Adipose tissue (tissue), 3 donors: ENCODE results near the gene OR2A25. TPM values are rescaled to one million over a fixed set of nuclear protein-coding genes. Genes with fewer than 3 reads are reported as not detected.
"Not testable (repeated sequence)": the region's sequence is repeated elsewhere in the genome, so short reads cannot be mapped to it uniquely, and the experiment has no call there.

Experiments
- H3K27ac ChIP-seq: one replicate; pipeline ENCODE4 v1.5.1; 2013; ENCODE audit warnings: low read depth, low read length
- WGBS, 3 donors: extraction: QIAGEN DNeasy Blood & Tissue Kit; methylation state at CpG; one replicate each; pipeline ENCODE4 v1.1.7; 2013; 5-methylcytosine and 5-hydroxymethylcytosine counted together
- polyA plus RNA-seq, 3 donors: library from polyadenylated mRNA; stranded (reverse); fragments of 200-250 nt; gene quantifications; one replicate each; pipeline ENCODE4 v1.2.3, GENCODE V29; 2013
- donor health status: healthy with polysubstance abuse.
- donor health status: Bipolar disorder and iron deficiency.
- donor health status: healthy.

The OR2A25 gene
- polyA plus RNA-seq: not detected

- 53 to 86% (median 77%) methylated on average over 1 of the region's 1 CpG for WGBS, 3 donors
- no peak within 1 kb of the TSS for H3K27ac ChIP-seq
These were observed at the start of gene OR2A25 for GRCh38 chr7:144069511-144069910. TSS of gene OR2A25 (plus strand) at chr7:144069811. CDS start at chr7:144074220, 4,409 bp downstream.

- 23 to 63% (median 42%) methylated on average over 3 of the region's 3 CpGs for WGBS, 3 donors
These were observed 49.3 kb upstream of the OR2A25 start for GRCh38 chr7:144020340-144020739.

GRCh38 chr7:144022169-144022568, 47.4 kb upstream of the OR2A25 start:
- H3K27ac ChIP-seq: no peak overlapping the region

More at GRCh38 chr7:144020340-144020739, 49.3 kb upstream of the OR2A25 start:
- H3K27ac ChIP-seq: no peak overlapping the region

GRCh38 chr7:144023171-144023827, 46.3 kb upstream of the OR2A25 start:
- H3K27ac ChIP-seq: no peak overlapping the region
- 84 to 86% (median 86%) methylated on average over 4 of the region's 4 CpGs for WGBS, 3 donors

GRCh38 chr7:144024213-144024612, 45.4 kb upstream of the OR2A25 start:
- no peak overlapping the region for H3K27ac ChIP-seq
- 80 to 83% (median 82%) methylated on average over 3 of the region's 3 CpGs for WGBS, 3 donors

DNA sequence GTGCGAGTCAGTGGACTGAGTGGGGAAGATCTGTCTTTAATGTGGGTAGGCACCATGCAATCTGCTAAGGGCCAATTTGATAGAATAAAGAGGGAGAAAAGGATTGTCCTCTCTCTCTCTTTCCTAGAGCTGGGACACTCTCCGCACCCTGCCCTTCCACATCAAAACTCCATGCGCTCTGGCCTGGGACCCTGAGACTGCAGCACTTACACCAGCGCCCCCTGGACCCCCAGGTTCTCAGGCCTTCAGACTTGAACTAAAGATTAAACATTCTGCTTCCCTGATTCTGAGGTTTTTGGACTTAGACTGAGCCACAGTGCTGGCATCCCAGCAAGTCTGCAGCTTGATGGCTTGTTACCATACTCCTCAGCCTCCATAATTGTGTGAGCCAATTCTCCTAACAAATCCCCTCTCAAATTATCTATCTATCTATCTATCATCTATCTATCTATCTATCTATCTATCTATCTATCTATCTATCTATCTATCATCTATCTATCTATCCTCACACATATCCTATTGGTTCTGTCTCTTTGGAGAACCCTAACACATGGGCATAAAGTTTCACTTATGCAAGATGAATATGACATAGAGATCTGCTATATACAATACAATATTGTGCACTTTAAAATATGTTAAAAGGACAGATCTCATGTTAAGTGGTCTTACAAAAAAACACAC, 43.3 kb upstream of the OR2A25 start:
- WGBS, 3 donors: 57 to 65% (median 64%) methylated on average over 4 of the region's 4 CpGs
- H3K27ac ChIP-seq: no peak overlapping the region

DNA sequence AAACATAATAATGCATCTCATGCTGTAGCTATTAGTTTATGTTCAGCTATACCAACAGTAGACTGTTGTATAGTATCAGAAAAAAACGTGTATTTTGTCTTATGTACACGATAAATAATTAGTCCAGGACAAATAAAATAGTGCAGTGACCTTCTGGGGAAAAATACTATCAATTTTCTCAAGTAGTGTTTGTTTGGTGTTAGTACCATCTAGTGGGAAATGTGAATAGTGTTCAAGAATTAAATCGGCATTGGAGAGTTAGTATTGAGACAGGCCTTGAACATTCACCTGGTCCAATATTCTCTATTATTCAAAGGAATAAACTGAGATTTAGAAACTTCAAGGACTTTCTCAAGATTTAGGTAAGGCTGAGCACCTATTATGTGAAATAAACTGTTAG, 42.5 kb upstream of the OR2A25 start:
- 4 to 23% (median 17%) methylated on average over 3 of the region's 3 CpGs for WGBS, 3 donors
- no peak overlapping the region for H3K27ac ChIP-seq

DNA sequence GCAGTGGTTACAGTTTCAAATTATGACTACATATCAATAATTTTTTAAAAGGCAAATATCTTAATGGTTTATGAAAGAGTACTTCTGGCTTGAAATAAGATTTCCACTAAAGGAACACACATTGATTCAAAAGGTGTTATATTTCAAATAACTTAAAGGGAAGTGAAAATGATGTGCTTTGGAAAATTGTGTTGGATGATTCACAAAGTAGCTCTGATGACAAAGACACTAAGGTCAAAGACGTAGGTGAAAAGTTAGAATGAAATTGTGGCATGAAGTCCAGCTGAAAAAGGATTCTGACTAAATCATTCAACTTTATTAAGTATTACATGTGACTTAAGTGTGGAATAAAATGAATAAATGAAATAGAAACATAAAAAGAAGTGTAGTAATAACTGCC, 41.6 kb upstream of the OR2A25 start:
- WGBS, 3 donors: 62 to 85% (median 73%) methylated on average over 1 of the region's 1 CpG
- no peak overlapping the region for H3K27ac ChIP-seq

DNA sequence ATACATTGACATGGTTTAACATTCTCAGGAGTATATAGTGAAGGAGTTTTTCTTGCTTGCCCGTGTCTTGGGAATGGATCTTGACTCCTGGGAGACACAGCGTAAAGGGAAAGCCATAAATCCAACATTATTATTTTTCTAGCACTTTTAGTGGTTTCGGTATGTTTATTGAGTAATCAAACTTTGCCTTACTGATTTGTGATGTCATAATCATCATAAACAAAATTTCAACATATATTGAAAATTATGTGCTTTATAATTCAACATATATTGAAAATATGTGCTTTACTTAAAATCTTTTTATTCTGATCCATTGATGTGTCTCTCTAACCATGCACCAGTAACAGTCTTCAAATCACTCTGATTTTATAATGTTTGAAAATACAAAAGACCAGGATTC, 41.1 kb upstream of the OR2A25 start:
- 89 to 94% (median 89%) methylated on average over 3 of the region's 3 CpGs for WGBS, 3 donors
- no peak overlapping the region for H3K27ac ChIP-seq

DNA sequence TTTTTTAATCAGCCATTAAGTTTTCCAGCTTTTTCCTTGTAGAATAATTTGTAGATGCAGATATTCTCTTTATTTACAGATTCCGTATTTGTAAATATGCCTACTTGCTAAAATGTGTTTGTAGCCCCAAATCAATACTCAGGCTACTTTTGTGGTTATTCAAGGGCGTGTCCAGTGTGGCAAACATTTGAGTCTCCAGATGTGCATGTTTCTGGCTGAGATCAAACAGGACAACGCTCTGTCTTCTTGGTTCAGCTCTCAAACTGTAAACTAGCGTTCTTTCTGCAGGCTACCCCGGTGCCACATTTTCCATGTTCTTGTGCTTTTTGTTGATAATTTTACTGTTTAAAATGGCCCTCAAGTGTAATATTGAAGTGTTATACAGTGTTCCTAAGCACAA, 37.1 kb upstream of the OR2A25 start:
- 55 to 93% (median 82%) methylated on average over 5 of the region's 5 CpGs for WGBS, 3 donors
- H3K27ac ChIP-seq: no peak overlapping the region

GRCh38 chr7:144032985-144033709, 36.5 kb upstream of the OR2A25 start:
- H3K27ac ChIP-seq: no peak overlapping the region
- 55 to 78% (median 66%) methylated on average over 1 of the region's 1 CpG for WGBS, 3 donors

DNA sequence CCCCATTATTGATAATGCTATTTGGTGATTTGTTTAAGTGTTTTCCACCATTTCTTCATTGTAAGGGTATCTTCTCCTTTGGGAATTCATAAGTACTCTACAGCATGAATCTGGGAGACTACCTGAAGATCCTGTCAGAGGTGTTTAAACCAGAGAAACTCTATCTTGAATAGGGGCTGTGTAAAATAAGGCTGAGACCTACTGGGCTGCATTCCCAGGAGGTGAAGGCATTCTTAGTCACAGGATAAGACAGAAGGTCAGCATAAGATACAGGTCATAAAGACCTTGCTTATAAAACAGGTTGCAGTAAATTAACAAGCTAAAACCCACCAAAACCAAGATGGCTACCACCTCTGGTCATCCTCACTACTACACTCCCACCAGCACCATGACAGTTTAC, 34.2 kb upstream of the OR2A25 start:
- H3K27ac ChIP-seq: no peak overlapping the region

- no peak overlapping the region for H3K27ac ChIP-seq
- 0 to 92% (median 54%) methylated on average over 1 of the region's 1 CpG for WGBS, 3 donors
These were observed 33.2 kb upstream of the OR2A25 start for GRCh38 chr7:144036302-144036885.

GRCh38 chr7:144037414-144038035, 32.1 kb upstream of the OR2A25 start:
- WGBS, 3 donors: 53 to 75% (median 54%) methylated on average over 1 of the region's 1 CpG
- H3K27ac ChIP-seq: no peak overlapping the region

- WGBS, 3 donors: 51 to 76% (median 74%) methylated on average over 4 of the region's 4 CpGs
- H3K27ac ChIP-seq: no peak overlapping the region
These were observed 30.7 kb upstream of the OR2A25 start for GRCh38 chr7:144038887-144039286.

DNA sequence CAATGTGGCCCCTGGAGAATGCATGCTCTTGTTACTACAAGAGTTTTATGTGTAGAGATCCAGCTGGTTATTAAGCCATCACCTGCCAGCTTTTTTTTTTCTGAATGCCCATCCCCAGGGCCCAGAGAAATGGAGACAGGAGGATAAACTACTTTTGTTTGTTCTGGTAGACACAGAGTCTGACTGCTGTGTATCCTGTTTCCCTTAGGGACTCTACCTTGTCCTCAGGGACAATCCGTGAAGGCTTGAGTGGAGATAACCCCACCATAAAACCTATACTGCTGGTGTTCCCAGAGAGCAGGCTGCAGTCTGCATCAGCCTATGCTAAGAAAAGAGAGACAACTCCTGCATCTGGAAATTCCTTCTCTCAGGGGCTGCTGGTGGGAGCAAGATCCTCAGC, 21.0 kb upstream of the OR2A25 start, which contains the start of gene OR2A5:
Gene OR2A5, plus strand, starts transcription at position 301 of the 400 bp plus-strand sequence. CDS start 1,454 bp downstream, outside the sequence.
- 52 to 59% (median 56%) methylated on average over 1 of the region's 1 CpG for WGBS, 3 donors
- H3K27ac ChIP-seq: no peak within 1 kb of the TSS

DNA sequence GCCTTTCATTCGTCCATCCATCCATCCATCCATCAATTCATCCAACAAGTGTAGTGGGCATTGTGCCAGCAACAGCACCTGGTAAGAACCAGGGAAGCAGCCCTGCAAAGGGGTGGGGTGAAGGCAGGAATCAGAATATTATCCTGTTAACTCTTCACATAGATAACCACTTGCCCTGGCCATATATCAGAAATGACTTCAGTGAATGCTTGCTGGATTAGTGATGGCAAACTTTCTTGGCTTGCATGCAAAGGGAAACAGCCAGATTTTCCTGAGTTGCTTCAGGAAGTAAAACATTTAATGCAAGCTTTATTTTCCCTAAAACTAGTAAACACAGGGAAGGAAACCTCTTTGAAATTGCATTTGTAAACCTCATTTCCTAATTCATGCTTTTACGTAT, 20.1 kb upstream of the OR2A25 start:
- no peak overlapping the region for H3K27ac ChIP-seq
- 49 to 70% (median 61%) methylated on average over 2 of the region's 2 CpGs for WGBS, 3 donors

DNA sequence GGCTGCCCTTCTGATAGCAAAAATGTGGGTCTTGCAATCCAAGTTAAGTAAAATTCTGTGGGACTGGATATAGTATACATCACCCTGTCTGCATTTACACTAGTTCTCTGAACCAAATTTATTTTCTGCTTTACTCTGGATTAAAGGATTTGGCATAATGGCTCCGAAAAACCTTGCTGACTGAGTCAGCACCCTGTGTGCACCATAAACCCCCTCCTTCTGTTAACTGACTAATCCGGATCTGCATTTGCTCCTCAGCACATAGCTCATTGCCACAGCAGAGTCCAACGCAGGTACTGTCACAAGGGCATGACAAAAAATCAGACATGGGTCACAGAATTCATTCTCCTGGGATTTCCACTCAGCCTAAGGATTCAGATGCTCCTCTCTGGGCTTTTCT, 19.5 kb upstream of the OR2A25 start:
- 58 to 73% (median 60%) methylated on average over 3 of the region's 3 CpGs for WGBS, 3 donors
- H3K27ac ChIP-seq: no peak overlapping the region

DNA sequence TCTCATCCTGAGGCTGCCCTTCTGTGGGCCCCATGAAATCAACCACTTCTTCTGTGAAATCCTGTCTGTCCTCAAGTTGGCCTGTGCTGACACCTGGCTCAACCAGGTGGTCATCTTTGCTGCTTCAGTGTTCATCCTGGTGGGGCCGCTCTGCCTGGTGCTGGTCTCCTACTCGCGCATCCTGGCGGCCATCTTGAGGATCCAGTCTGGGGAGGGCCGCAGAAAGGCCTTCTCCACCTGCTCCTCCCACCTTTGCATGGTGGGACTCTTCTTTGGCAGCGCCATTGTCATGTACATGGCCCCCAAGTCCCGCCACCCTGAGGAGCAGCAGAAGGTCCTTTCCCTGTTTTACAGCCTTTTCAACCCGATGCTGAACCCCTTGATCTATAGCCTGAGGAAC, 18.7 kb upstream of the OR2A25 start:
- not testable (repeated sequence) for H3K27ac ChIP-seq
- WGBS, 3 donors: 84 to 94% (median 91%) methylated on average over 8 of the region's 8 CpGs
